Smooth muscle cell (in vitro differentiated cells): ENCODE data around the gene TPR. TPM values are rescaled to one million over a fixed set of nuclear protein-coding genes. Genes with fewer than 3 reads are reported as not detected.

Experiments used
- DNase-seq: peaks from one replicate; lab custom pipeline; 2025; ENCODE audit not compliant: unreplicated experiment; lab: John Stamatoyannopoulos, UW
- H2AFZ ChIP-seq: fragments of 200-600 bp; sonication (generic); 2 replicates; pipeline ENCODE4 v1.6.0; 2016; ENCODE audit warnings: antibody characterized with exemption, low read depth, mild to moderate bottlenecking
- H3F3A ChIP-seq: fragments of 200-600 bp; sonication (generic); 2 replicates; pipeline ENCODE4 v1.6.0; 2017; ENCODE audit warnings: antibody characterized with exemption, low read depth
- H3K27ac ChIP-seq: fragments of 200-600 bp; sonication (generic); 2 replicates; pipeline ENCODE4 v1.5.1; 2016; ENCODE audit warnings: low read depth, mild to moderate bottlenecking
- H3K27me3 ChIP-seq: fragments of 200-600 bp; sonication (generic); 2 replicates; pipeline ENCODE4 v1.6.1; 2016; ENCODE audit warnings: low read depth, mild to moderate bottlenecking
- H3K36me3 ChIP-seq: fragments of 200-600 bp; sonication (generic); 2 replicates; pipeline ENCODE4 v1.5.1; 2016; ENCODE audit warnings: low read depth
- H3K4me1 ChIP-seq: fragments of 200-600 bp; sonication (generic); 2 replicates; pipeline ENCODE4 v1.5.1; 2016; ENCODE audit warnings: low read depth
- H3K4me2 ChIP-seq: fragments of 200-600 bp; sonication (generic); 2 replicates; pipeline ENCODE4 v1.6.0; 2016; ENCODE audit warnings: mild to moderate bottlenecking
- H3K4me3 ChIP-seq: fragments of 200-600 bp; sonication (generic); 2 replicates; pipeline ENCODE4 v1.5.1; 2016; ENCODE audit warnings: mild to moderate bottlenecking
- H3K79me2 ChIP-seq: fragments of 200-600 bp; sonication (generic); 2 replicates; pipeline ENCODE4 v1.6.0; 2016; ENCODE audit warnings: low read depth, mild to moderate bottlenecking
- H3K9ac ChIP-seq: fragments of 200-600 bp; sonication (generic); 2 replicates; pipeline ENCODE4 v1.6.0; 2016; ENCODE audit warnings: low read depth
- H3K9me3 ChIP-seq: fragments of 200-600 bp; sonication (generic); replicated peaks from 2 replicates; pipeline ENCODE4 v1.5.1; 2016; ENCODE audit warnings: low read depth
- H4K20me1 ChIP-seq: fragments of 200-600 bp; sonication (generic); 2 replicates; pipeline ENCODE4 v1.6.0; 2016; ENCODE audit warnings: low read depth
- CTCF ChIP-seq: fragments of 200-600 bp; sonication (generic); IDR thresholded peaks from 2 replicates; pipeline ENCODE4 v1.5.1; 2017; ENCODE audit warnings: borderline replicate concordance, mild to moderate bottlenecking, antibody characterized with exemption; ENCODE audit not compliant: insufficient read depth, poor library complexity, severe bottlenecking
- WGBS: methylation state at CpG from one replicate; pipeline ENCODE4 v1.1.7; 2016; ENCODE audit warnings: low lambda C conversion rate; 5-methylcytosine and 5-hydroxymethylcytosine counted together
- polyA plus RNA-seq: library from polyadenylated mRNA; unstranded; fragments of >200 nt; fragmentation: Nextera tagmentation; extraction: Ambion mirVana; gene quantifications from 2 replicates; pipeline ENCODE4 v1.2.1, GENCODE V29; 2016
- total RNA-seq: library from RNA; depleted of rRNA; stranded (reverse); fragments of >200 nt; gene quantifications from 2 replicates; pipeline ENCODE4 v1.2.3, GENCODE V29; 2014

TPR gene
- total and polyA plus RNA-seq, 2 experiments from 2014 or later, result 43.9 to 61.8 TPM

- Histone ChIP-seq H3K79me2 (no peaks in the 10 kb centered on the region), H3K4me2 (no peak overlapping the region), H3K27ac (no peak overlapping the region), H4K20me1 (no peaks in the 10 kb centered on the region), H3K36me3 (no peaks in the 10 kb centered on the region), H3K9ac (no peak overlapping the region), H3F3A (no peaks in the 10 kb centered on the region), H3K9me3 (no peaks in the 10 kb centered on the region), H3K4me3 (no peak overlapping the region), H3K4me1 (no peaks in the 10 kb centered on the region), H3K27me3 (peaks cover 5% of the 10 kb centered on the region), H2AFZ (no peak overlapping the region)
- TF ChIP-seq CTCF, result no peak
- no peak for DNase-seq
- WGBS, result 89% methylated on average over 2 of the region's 2 CpGs
Measured at GRCh38 chr1:186299570-186299969, 75.5 kb downstream of the TPR start.

GRCh38 chr1:186298851-186299250, 76.2 kb downstream of the TPR start:
- Histone ChIP-seq H2AFZ (no peak overlapping the region), H3K4me1 (no peaks in the 10 kb centered on the region), H4K20me1 (no peaks in the 10 kb centered on the region), H3K27ac (no peak overlapping the region), H3K27me3 (peaks cover 5% of the 10 kb centered on the region), H3K9ac (no peak overlapping the region), H3F3A (no peaks in the 10 kb centered on the region), H3K4me2 (no peak overlapping the region), H3K9me3 (no peaks in the 10 kb centered on the region), H3K79me2 (no peaks in the 10 kb centered on the region), H3K36me3 (no peaks in the 10 kb centered on the region), H3K4me3 (no peak overlapping the region)
- 94% methylated on average over 1 of the region's 1 CpG for WGBS
- no peak for DNase-seq
- TF ChIP-seq CTCF, result no peak

GRCh38 chr1:186297439-186298045, 77.5 kb downstream of the TPR start:
- H3K27ac ChIP-seq, result no peak overlapping the region
- no peak for TF ChIP-seq CTCF
- no peak overlapping the region for H3K4me2 ChIP-seq
- H3F3A ChIP-seq, result no peaks in the 10 kb centered on the region
- H3K36me3 ChIP-seq, result no peaks in the 10 kb centered on the region
- no peaks in the 10 kb centered on the region for H3K9me3 ChIP-seq
- 93% methylated on average over 3 of the region's 3 CpGs for WGBS
- peaks cover 5% of the 10 kb centered on the region for H3K27me3 ChIP-seq
- no peak overlapping the region for H3K9ac ChIP-seq
- H2AFZ ChIP-seq, result no peak overlapping the region
- no peaks in the 10 kb centered on the region for H3K79me2 ChIP-seq
- DNase-seq, result no peak
- no peak overlapping the region for H3K4me3 ChIP-seq
- H3K4me1 ChIP-seq, result no peaks in the 10 kb centered on the region
- H4K20me1 ChIP-seq, result no peaks in the 10 kb centered on the region

- Histone ChIP-seq H3K79me2 (no peaks in the 10 kb centered on the region), H3K27me3 (peaks cover 5% of the 10 kb centered on the region), H2AFZ (no peak within 1 kb of the TSS), H3K4me1 (no peaks in the 10 kb centered on the region), H3K9me3 (no peaks in the 10 kb centered on the region), H3K4me2 (no peak within 1 kb of the TSS), H3K4me3 (no peak within 1 kb of the TSS), H3K36me3 (no peaks in the 10 kb centered on the region), H3K27ac (no peak within 1 kb of the TSS), H3K9ac (no peak within 1 kb of the TSS), H3F3A (no peaks in the 10 kb centered on the region), H4K20me1 (no peaks in the 10 kb centered on the region)
- WGBS, result 77% methylated on average over 3 of the region's 3 CpGs
- DNase-seq, result no peak
- TF ChIP-seq CTCF, result no peak
Measured at GRCh38 chr1:186295980-186296379, 79.1 kb downstream of the TPR start, which contains the start of gene PRG4. Gene PRG4 (plus strand): TSS chr1:186296279.
